ENCODE results near the gene TNS4.

TNS4 gene

GRCh38 chr17:40453881-40454612, 47.4 kb downstream of the TNS4 start:
- DNase-seq, result no peak

GRCh38 chr17:40452921-40453378, 48.5 kb downstream of the TNS4 start:
- no peak for DNase-seq

DNA sequence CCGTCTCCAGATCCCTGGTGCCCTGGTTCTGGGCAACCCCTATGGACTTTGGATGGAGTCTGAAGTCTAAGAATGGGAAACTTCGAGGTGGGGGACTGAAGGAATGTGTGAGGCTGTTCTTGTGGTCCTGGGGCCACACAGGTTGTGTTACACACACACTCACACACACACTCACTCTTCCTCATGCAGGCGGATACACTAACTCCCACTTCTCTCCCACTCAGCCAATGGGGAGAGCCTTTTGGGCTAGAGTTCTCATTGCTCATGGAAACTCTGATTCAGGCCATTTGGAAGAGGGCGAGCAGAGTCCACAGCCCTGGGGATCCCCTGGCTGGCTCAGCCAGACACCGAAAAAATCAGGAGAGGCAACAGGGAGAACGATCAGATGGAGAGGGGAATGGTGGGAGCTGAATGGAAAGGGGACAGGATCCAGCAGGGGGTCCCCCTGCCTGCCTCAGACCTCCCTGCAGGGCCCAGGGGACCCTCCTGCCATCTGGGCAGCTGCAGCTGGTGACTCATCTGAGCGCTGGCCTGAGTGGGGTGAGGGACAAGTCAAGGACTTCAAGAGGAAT, 49.1 kb downstream of the TNS4 start:
- no peak for DNase-seq

DNA sequence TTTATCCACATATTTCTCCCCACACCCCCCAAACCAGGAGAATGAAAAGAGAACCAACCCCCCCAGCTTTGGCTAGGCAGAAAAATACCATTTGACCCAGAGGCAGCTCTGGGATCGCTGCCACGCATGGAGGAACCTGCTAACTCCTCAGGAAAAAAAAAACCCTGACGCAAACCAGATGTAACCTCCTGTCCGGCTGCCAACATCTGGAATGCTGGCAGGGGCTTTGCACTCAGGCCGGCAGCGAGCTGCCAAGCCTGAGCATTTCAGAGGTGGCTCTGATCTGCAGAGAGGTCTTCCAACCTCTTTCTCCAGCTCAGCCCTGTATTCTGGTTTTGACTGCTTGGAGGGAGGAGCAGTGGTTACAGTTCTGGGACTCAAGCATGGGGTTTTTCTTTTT, 50.0 kb downstream of the TNS4 start:
- DNase-seq, result no peak

GRCh38 chr17:40450175-40450574, 51.2 kb downstream of the TNS4 start:
- no peak for DNase-seq

GRCh38 chr17:40448639-40449261, 52.7 kb downstream of the TNS4 start:
- no peak for DNase-seq

DNA sequence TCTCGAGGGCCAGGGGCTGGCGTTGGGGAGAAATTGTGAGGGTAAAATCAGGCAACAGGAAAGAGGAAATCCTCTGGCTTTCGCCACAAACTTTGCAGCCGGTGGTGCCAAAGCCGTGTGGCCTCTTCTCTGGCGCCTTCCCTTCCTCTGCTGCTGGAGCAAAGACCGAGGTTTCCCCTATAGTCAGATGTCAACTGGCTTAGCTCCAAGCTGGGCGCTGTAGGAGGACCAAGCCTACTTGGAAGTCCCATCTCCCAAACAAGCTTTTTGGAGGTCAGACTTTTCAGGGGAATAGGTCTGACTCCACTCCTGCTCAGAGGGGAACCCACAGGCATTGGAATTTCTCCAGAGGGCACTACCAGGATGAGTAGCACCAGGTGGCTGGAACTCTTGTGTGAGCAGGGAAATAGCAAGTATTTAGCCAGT, 53.2 kb downstream of the TNS4 start:
- DNase-seq, result no peak

GRCh38 chr17:40447806-40448205, 53.6 kb downstream of the TNS4 start:
- no peak for DNase-seq

DNA sequence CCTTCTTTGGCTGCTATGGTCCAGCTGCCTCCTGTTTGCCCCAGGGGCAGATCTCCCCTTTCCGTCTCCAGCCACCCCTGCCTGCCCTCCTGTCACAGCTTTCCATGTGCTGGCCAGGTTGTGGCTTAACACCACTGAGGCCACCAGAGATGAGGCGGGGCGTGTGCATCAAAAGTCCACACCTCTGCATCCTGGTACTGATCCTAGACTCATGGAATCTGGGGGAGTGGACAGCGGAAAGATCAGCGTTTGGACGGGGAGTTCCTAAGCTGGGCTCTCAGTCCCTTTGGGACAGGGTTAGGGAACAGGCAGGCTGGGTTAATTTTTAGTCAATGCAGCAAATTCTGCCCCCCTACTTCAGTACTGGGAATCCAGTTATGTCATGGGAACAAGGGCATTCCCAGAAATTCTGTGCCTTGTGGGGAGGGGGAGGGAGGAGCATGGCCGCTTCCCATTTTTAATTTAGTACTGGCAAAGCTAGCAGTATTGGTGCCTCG, 54.2 kb downstream of the TNS4 start:
- DNase-seq, result no peak

- DNase-seq, result no peak
These were observed 55.5 kb downstream of the TNS4 start for GRCh38 chr17:40445751-40446468.

DNA sequence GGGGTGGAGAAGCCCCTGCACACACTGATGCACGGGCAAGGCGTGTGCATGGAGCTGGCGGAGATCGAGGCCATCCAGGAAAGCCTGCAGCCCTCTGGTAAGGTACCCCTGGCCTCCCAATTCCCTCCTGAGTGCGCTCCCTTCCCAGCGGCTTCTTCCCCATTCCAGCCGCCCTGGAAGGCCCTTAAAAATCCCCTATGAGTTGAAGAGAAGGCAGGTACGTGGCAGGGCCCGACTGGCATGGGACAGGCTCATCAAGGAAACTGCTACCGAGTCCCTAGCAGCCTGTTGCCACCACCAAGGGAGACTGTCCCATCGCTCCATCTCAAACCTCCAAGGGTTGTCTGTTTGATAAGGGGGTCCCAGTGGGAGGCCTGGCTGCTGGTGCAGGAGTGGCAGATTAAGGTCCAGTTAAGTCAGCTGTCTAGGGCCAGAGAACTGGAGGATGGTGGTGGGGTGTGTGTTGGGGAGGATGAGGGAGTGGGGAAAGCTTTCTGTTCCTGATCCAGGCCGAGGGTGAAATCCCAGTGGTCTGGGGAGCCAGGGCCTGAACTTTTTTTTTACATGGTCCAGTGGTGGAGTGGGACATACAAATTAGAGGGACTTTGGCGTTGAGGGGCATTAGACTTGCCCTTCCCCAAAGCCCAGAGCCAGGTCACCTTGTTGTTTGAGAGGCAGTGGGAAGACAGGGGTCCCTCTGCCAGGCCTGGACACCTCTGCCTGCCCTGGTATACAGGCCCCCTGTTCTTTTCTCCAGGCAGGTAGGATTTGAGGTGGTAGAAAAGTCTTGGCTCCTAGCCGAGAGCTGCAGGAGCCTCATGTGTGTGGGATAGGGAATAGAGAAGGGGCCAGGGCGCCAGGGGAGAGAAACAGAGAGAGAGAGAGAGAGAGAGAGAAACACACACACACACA, 57.2 kb downstream of the TNS4 start:
- no peak for DNase-seq

DNA sequence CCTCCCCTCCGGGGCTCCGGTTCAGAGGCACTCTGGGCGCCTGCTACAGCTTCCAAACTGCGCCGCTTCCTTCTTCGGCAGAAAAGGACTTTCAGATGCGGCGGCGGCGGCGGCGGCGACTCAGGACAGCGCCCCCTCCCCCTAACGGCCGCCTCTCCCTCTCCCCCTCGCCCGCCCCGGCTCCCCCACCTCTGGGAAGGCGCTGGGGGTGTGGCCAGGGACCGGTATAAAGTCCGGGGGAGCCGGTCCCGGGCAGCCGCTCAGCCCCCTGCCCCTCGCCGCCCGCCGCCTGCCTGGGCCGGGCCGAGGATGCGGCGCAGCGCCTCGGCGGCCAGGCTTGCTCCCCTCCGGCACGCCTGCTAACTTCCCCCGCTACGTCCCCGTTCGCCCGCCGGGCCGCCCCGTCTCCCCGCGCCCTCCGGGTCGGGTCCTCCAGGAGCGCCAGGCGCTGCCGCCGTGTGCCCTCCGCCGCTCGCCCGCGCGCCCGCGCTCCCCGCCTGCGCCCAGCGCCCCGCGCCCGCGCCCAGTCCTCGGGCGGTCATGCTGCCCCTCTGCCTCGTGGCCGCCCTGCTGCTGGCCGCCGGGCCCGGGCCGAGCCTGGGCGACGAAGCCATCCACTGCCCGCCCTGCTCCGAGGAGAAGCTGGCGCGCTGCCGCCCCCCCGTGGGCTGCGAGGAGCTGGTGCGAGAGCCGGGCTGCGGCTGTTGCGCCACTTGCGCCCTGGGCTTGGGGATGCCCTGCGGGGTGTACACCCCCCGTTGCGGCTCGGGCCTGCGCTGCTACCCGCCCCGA, 58.0 kb downstream of the TNS4 start, which contains the start of gene IGFBP4:
IGFBP4 (plus strand) TSS at position 255 of the 792 bp plus-strand sequence; CDS start at position 541, 286 bp downstream.
- peak; percentile 51 for DNase-seq

- DNase-seq, result no peak
These were observed 58.8 kb downstream of the TNS4 start for GRCh38 chr17:40442392-40443195.

- no peak for DNase-seq
These were observed 61.3 kb downstream of the TNS4 start for GRCh38 chr17:40440166-40440565.

- no peak for DNase-seq
These were observed 64.2 kb downstream of the TNS4 start for GRCh38 chr17:40437095-40437732.

GRCh38 chr17:40436636-40437035, 64.8 kb downstream of the TNS4 start:
- DNase-seq, result no peak

DNA sequence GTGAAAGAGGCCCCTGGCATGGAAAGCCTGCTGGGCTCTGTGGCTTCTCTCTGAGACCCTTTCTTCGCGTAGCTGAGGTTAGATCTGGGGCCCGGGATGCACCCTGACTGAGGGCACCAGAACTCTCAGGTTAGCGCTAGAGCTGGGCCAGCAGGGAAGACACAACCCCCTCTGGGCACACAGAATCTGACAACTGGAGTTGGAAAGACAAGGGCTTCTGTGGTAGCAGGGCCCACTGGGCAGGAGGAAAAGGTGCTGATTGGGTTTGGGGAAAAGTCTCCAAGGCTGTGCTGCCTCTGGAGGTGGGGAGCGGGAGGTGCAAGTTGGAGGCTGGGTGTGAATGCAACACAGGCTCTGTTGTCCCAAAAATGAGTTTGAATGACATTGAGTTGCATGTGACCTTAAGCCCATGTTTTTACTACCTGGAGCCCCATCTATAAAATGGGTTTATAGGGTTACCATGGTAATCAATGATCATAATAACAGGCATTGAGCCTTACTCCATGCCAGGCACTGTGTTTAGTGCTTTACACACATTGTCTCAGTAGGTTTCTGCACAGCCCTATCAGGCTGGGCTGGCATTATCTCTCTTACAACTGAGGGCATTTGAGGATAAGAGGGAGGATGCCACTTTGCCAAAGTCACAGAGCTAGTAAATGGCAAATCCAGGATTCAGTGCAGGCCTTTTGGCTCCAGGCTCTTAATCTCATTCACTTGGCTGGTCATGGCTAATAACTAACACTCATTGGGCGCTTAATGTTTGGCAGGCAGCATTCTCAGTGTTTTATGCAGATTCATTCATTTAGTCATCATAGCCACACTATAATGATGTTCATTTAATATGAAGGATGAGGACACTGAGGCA, 67.6 kb downstream of the TNS4 start:
- no peak for DNase-seq

DNA sequence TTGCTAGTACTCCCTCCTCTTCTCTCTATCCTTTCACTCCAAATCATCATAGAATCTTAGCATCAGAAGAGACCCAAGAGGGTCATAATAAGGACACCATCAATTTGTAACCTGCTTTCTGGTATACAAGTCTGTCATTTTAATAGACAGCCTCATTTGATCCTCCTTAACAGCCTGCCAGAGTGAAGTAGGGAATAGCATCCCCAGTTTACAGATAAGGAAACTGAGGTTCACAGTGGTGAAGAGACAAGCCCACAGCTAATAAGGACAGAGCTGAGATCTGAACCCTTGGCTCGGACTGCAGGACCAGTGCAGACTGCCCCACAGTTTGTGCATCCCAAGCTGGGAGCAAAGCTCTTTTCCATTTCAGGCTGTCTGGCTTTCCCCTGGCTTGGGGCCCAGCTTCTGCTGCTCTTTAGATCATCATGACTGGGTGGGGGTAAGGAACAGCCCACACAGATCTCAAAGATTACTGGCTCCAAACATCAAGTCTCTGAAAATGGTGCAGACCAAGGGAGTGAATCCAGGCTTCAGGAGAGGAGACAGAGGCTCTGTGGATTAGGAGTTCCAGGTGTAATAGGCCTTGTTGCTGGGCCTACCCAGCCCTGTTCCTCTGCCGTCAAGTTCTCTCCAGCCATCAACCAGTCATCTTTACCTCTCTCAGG, 68.4 kb downstream of the TNS4 start:
- DNase-seq, result no peak

Measured in GOT3 (cell line).